ENCODE data around the gene DDX20. TPM values are rescaled to one million over a fixed set of nuclear protein-coding genes. Genes with fewer than 3 reads are reported as not detected.
"Not testable (repeated sequence)": the region's sequence is repeated elsewhere in the genome, so short reads cannot be mapped to it uniquely, and the experiment has no call there.

DDX20 gene
- total and polyA plus RNA-seq, 3 donors from 2014 or later, result 86.3 to 168 (median 148) TPM

- Histone ChIP-seq H3K27me3 (no peaks in the 10 kb centered on the region), H3K36me3 (ENCODE audit: low read depth, missing control alignments) (no peaks in the 10 kb centered on the region), H3K27ac (no peak overlapping the region), H3K4me1 (no peaks in the 10 kb centered on the region), H3K4me3 (no peak overlapping the region), H3K9me3 (no peaks in the 10 kb centered on the region)
- TF ChIP-seq CTCF (IDR thresholded peaks at IDR 0.05) (no peak), POLR2A (IDR thresholded peaks at IDR 0.05) (no peak)
- DNase-seq, result no peak
- intact Hi-C loops (cut with DNase I; ENCODE audit: low total_unique reads), result no loop called here
- WGBS, 2 donors, result 91 to 92% methylated on average over 2 of the region's 2 CpGs
These were observed 42.9 kb downstream of the DDX20 start for GRCh38 chr1:111798580-111798979.

- DNase-seq; intact Hi-C loops (cut with DNase I; ENCODE audit: low total_unique reads); H3K27ac ChIP-seq; H3K36me3 ChIP-seq (ENCODE audit: low read depth, missing control alignments); H3K4me3 ChIP-seq; H3K9me3 ChIP-seq; H3K4me1 ChIP-seq; H3K27me3 ChIP-seq: not testable (repeated sequence)
- 90 to 93% methylated on average over 4 to 5 of the region's 14 CpGs for WGBS, 2 donors
These were observed 44.0 kb downstream of the DDX20 start for GRCh38 chr1:111799722-111800121.

GRCh38 chr1:111801071-111801850, 45.6 kb downstream of the DDX20 start:
- intact Hi-C loops (cut with DNase I; ENCODE audit: low total_unique reads), result no loop called here
- no peak for DNase-seq
- Histone ChIP-seq H3K9me3 (no peaks in the 10 kb centered on the region), H3K36me3 (ENCODE audit: low read depth, missing control alignments) (no peaks in the 10 kb centered on the region), H3K27ac (no peak overlapping the region), H3K4me1 (no peaks in the 10 kb centered on the region), H3K4me3 (no peak overlapping the region), H3K27me3 (no peaks in the 10 kb centered on the region)
- TF ChIP-seq CTCF (IDR thresholded peaks at IDR 0.05) (no peak), POLR2A (IDR thresholded peaks at IDR 0.05) (no peak)
- WGBS, 2 donors, result 83 to 87% methylated on average over 13 of the region's 13 CpGs

- Histone ChIP-seq H3K27ac (no peak overlapping the region), H3K27me3 (no peaks in the 10 kb centered on the region), H3K36me3 (ENCODE audit: low read depth, missing control alignments) (no peaks in the 10 kb centered on the region), H3K4me1 (no peaks in the 10 kb centered on the region), H3K9me3 (no peaks in the 10 kb centered on the region), H3K4me3 (no peak overlapping the region)
- DNase-seq, result no peak
- TF ChIP-seq CTCF (IDR thresholded peaks at IDR 0.05) (no peak), POLR2A (IDR thresholded peaks at IDR 0.05) (no peak)
- intact Hi-C loops (cut with DNase I; ENCODE audit: low total_unique reads), result no loop called here
- 90 to 95% methylated on average over 6 of the region's 6 CpGs for WGBS, 2 donors
These were observed 46.4 kb downstream of the DDX20 start for GRCh38 chr1:111802110-111802509.

GRCh38 chr1:111802984-111803383, 47.3 kb downstream of the DDX20 start:
- H3K4me1 ChIP-seq, result no peaks in the 10 kb centered on the region
- 82 to 98% methylated on average over 5 of the region's 5 CpGs for WGBS, 2 donors
- intact Hi-C loops (cut with DNase I; ENCODE audit: low total_unique reads), result no loop called here

More at GRCh38 chr1:111802984-111803383, 47.3 kb downstream of the DDX20 start:
- H3K27ac ChIP-seq, result no peak overlapping the region
- DNase-seq, result no peak
- H3K36me3 ChIP-seq (ENCODE audit: low read depth, missing control alignments), result no peaks in the 10 kb centered on the region
- TF ChIP-seq CTCF (IDR thresholded peaks at IDR 0.05) (no peak), POLR2A (IDR thresholded peaks at IDR 0.05) (no peak)
- no peaks in the 10 kb centered on the region for H3K27me3 ChIP-seq
- H3K9me3 ChIP-seq, result no peaks in the 10 kb centered on the region
- no peak overlapping the region for H3K4me3 ChIP-seq
